GM18511 (cell line): ENCODE measurements around the gene SLAMF1.
A peak's percentile ranks its signal among the peaks of the same experiment; 100 is the strongest.
"Not testable (repeated sequence)": the region's sequence is repeated elsewhere in the genome, so short reads cannot be mapped to it uniquely, and the experiment has no call there.

Experiments used
- ATAC-seq: cut with Tn5 transposase; IDR thresholded peaks from one replicate; pipeline ENCODE4 v1.9.1; 2021; ENCODE audit warnings: mild to moderate bottlenecking, moderate library complexity; ENCODE audit not compliant: unreplicated experiment

The SLAMF1 gene

GRCh38 chr1:160665330-160666078, 18.7 kb upstream of the SLAMF1 start:
- ATAC-seq, result peak; percentile 28

- ATAC-seq, result peak; percentile 76
Observed at GRCh38 chr1:160664573-160665051, 17.8 kb upstream of the SLAMF1 start.

GRCh38 chr1:160662910-160663309, 16.1 kb upstream of the SLAMF1 start:
- no peak for ATAC-seq

DNA sequence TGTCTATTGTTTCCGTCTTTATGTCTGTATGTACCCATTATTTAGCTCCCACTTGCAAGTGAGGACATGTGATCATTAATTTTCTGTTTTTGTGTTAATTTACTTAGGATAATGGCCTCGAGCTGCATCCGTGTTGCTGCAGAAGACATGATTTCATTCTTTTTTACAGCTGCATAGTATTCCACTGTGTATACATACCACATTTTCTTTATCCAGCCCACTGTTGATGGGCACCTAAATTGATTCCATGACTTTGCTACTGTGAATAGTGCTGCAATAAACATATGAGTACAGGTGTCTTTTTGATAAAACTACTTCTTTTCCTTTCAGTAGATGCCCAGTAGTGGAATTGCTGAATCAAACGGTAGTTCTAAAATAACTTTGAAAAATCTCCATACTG, 12.7 kb upstream of the SLAMF1 start:
- no peak for ATAC-seq

DNA sequence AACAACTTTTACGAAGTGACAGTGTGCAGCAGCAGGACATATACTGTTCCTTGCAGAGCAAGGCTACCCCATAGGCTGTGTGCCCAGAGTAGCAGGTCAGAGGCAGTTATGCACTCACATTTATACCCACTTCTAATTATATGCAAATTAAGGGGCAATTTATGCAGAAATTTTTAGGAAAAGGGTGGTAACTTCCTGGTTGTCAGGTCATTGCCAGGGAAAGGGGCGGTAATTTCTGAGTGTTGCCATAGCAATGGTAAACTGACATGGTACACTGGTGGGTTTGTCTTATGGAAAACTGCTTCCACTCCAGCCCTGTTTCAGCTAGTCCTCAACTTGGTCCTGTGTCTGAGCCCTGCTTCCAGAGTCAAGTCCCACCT, 12.0 kb upstream of the SLAMF1 start:
- no peak for ATAC-seq

DNA sequence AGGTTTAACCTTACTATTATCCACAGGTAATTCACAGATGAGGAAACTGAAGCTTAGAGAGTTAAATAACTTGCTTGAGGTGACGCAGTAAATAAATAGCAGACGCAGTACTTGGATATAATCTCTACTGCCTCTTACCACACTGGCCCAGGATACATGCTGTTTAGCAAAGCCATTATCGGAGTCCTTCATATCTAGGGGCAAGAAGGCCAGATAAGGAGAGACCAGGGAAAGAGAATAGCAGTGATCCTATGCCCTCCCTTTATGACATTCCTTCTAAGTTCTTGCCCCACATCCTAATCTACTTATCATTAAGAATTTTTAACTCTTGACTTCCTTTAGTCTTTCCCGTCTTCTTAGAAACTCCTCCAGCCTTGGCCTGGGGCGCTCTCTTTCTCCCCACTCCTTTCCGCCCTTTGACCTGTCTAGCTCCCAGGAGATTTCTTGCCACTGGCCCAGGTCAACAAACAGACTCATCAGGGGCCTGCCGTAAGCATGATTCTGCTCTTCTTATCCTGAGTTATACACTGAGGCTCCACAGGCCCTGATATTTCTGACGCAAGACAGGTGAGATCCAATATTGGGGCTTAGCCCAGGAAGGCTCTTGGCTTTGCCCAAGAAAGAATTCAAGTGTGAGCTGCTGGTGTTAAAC, 11.4 kb upstream of the SLAMF1 start:
- ATAC-seq, result no peak

- ATAC-seq, result no peak
Observed at GRCh38 chr1:160657250-160657781, 10.5 kb upstream of the SLAMF1 start.

GRCh38 chr1:160656737-160657136, 9.9 kb upstream of the SLAMF1 start:
- ATAC-seq, result no peak

GRCh38 chr1:160653620-160654016, 6.8 kb upstream of the SLAMF1 start:
- peak; percentile 48 for ATAC-seq

GRCh38 chr1:160652924-160653619, 6.2 kb upstream of the SLAMF1 start:
- ATAC-seq, result no peak

DNA sequence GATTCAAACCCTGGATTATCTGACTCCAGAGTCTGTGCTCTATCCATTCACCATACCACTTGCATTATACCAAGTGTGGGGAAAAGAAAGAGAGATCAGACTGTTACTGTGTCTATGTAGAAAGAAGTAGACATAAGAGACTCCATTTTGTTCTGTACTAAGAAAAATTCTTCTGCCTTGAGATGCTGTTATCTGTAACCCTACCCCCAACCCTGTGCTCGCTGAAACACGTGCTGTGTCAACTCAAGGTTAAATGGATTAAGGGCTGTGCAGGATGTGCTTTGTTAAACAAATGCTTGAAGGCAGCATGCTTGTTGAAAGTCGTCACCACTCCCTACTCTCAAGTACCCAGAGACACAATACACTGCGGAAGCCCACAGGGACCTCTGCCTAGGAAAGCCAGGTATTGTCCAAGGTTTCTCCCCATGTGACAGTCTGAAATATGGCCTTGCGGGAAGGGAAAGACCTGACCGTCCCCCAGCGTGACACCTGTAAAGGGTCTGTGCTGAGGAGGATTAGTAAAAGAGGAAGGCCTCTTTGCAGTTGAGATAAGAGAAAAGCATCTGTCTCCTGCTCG, 5.3 kb upstream of the SLAMF1 start:
- ATAC-seq, result not testable (repeated sequence)

DNA sequence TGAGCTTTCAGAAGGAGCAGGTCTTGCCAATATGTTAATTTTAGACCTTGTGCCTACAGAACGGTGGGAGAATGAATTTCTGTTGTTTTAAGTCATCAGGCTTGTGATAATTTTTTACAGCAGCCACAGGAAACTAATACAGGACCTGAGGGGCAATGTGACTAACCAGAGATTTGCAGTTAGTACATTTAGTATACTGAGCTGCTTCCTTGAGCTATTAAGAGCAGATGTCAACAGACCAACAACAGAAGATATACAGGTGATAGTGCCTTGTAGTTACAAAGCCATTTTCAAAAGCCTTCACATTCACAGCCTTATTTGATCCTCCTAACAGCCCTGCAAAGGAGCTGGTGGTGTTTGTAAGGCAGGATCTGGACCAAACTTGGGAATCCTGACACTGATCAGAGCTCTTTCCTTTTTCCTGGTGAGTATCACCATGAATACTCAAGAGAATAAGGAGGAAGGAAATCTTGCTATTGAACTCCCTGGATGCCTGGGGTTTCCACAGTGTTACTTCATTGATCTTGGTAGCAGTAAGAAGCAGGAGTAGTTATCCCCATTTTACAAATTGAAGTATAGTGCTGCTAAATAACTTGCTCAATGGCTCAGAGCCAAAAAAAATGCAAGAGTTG, 4.7 kb upstream of the SLAMF1 start:
- ATAC-seq, result no peak

DNA sequence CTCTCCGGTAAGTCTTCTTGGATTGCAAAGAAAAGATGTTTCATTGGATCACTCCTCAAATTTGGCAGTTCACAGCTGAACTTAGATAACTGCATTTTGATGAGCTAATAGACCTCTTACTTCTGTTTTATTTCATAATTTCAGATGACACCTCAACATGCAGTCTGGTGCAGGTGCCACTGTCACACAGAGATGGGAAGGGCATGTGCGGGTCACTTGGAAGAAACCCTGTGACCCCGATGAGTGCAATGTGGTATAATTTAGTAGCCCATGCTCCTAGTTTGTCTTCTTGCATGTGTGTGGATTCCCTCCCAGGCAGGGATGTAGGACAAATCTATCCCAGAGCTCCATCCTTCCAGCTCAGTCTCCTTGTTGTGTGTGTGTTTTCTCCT, 481 bp upstream of the SLAMF1 start:
- peak; percentile 20 for ATAC-seq

DNA sequence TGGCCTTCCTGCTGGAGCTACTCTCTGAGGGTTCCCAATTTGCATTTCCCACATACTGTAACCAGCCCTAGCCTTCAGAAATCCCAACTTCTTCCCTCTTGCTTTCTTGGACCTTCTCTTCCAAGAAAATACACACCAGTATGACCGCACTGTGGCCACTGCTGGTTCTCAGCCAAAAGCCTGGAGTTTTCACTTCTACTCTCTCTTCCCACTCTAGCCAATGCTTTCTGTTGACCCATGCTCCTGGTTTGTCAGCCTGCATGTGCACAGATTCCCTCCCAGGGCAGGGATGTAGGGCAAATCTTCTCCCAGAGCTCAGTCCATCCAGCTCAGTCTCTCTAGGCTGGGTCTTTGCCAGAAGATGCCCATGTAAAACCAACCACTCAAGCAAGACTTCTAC, 664 bp downstream of the SLAMF1 start:
- ATAC-seq, result peak; percentile 2

DNA sequence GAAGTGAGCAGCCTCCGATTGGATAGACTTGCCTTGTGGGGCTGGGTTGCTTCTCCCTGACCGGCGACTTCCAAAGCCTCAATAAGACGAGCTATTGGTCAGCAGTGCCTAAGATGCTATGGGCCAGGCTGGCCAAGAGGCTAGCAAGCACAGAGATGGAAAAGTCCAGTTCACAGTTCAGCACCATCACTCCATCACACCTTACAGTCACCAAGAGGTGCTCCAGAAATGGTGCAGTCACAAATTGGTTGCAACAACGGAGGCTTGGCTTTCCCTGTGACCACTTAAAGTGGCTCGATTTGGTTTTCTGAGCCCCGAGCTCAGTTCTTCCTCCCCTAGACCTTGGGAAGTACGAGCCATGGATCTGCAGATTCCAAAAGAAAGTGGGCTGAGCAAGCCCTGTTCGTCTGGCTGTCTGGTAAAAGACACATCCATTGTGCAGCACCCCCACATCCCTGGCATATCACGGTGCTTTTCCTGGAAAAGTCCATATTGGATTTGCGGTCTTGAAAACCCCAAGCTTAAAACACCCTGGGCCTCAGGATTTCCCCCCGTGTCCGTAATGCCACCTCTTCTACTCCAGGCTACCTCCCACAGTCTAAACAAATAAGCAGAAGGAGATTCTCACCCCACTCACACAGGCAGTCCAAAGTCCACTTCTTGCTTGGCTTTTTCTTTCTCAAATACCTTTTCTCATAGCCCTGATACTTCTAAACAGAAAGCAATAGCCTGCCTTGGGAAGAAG, 1.3 kb downstream of the SLAMF1 start:
- ATAC-seq, result no peak

DNA sequence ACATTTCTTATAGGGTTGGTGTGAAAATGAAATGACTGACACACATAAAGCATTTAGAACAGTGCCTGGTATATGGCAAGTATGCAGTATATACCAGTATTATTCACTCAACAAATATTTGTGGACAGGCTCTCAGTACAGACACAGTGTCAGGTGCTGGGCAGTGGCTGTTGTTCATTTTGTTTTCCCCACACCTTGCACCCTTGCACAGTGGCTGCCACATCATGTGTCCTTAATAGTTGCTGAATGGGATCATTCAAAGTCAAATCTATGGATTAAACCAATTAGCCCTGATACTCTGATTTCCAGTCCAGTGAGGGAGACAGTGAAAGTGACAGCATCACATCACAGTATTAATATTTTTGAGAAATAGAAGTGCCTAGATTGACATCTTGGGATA, 2.4 kb downstream of the SLAMF1 start:
- ATAC-seq, result no peak

DNA sequence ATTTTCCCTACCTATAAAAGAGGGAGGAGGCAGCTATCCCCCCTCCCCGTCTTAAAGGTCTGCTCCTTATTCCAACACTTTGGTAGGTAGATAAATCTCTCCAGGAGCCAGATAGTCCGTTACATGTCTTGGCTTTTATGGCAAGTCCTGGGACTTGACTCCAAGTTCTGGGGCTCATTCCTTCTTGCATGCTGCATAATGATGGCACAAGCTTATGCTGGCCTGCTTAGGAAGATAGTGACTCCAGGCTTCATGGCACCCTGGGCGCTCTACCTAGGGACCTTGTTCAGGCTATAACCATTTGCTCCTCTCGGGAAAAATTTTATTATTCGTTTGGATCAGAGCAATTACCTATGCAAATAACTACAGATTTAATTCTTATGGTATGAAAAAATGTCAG, 3.7 kb downstream of the SLAMF1 start:
- no peak for ATAC-seq

GRCh38 chr1:160642281-160642644, 4.6 kb downstream of the SLAMF1 start:
- ATAC-seq, result no peak

DNA sequence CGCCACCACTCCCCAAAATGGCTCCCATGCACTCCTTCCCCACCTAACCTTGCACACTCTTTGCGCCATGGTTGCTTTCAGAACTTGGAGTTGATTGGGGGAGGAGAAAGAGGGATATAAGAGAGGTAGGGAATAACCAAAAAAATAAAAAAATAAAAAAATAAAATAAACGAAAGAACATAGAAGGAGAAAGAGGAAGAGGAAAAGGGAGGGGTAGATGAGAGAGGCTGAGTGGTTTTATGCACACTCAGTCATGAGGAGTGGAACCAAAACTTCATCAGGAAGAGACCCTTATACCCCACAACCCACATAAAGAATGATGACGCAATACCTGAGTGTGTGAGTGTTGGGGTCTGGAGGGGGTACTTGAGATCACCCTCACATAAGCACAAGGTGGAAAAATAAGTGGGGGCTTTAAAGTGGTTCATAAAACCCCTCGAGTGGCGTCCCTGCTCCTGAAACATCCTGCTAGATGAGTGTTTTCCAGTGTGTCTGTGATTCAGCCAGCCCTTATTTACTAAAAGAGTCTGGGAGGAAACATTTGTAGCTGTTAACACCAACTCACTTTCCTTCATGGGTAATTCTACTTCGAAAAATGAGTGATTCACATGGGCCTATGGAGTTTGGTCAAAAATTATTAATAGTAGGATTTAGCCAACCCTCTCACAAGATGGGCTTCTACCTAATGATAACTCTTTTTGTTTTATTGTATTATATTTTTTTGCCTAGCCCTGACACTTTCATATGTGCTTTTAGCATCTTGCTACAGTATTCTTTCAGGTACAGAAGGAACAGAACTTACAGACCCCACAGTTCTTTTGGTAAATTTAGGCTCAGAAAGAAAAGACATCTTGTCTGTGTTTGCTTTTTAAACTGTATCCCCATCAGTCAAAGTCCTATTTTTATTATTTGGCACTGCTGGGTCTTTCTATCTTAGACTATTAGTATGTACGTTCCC, 5.2 kb downstream of the SLAMF1 start:
- ATAC-seq, result no peak
